Body of pancreas (tissue), 4 donors: Measurements from ENCODE around the gene ODAD3. TPM values are rescaled to one million over a fixed set of nuclear protein-coding genes. Genes with fewer than 3 reads are reported as not detected.

Source experiments
- ATAC-seq: fragments of 150-250 bp; one replicate; pipeline ENCODE4 v1.9.1; 2016
- DNase-seq, 4 donors: peaks; one replicate each; pipeline ENCODE4 v3.0.0-alpha.2; 2019
- H3K27ac ChIP-seq, 4 donors: fragments of 200-600 bp; sonication (generic); 1 replicate in 3 of 4; 2 replicates in 1 of 4; pipeline versions ENCODE4 v1.5.1 to v1.6.1; 2016 to 2019; ENCODE audit warnings: mild to moderate bottlenecking in 1 of 4, mixed read lengths in 1 of 4, moderate library complexity in 1 of 4
- H3K27me3 ChIP-seq, 2 donors: fragments of 200-600 bp; sonication (generic); one replicate each; pipeline ENCODE4 v1.6.0; 2016; ENCODE audit warnings: mild to moderate bottlenecking in 1 of 2
- H3K36me3 ChIP-seq, 2 donors: fragments of 200-600 bp; sonication (generic); replicated peaks in 1 of 2; 2 replicates each; pipeline ENCODE4 v1.5.1; 2016; ENCODE audit warnings: low read depth in 2 of 2; ENCODE audit not compliant: insufficient read depth in 1 of 2
- H3K4me1 ChIP-seq: fragments of 200-600 bp; sonication (generic); one replicate; pipeline ENCODE4 v1.6.0; 2016
- H3K4me3 ChIP-seq, 2 donors: fragments of 200-600 bp; sonication (generic); 1 replicate in 1 of 2; 2 replicates in 1 of 2; pipeline ENCODE4 v1.5.1; 2016 to 2019
- H3K9me3 ChIP-seq, 3 donors: fragments of 200-600 bp; sonication (generic); 1 replicate in 2 of 3; 2 replicates in 1 of 3; pipeline ENCODE4 v1.5.1; 2016
- POLR2A ChIP-seq, 3 donors: fragments of 450-650 bp; IDR thresholded peaks; one replicate each; pipeline ENCODE4 v1.6.1; 2016; ENCODE audit warnings: antibody characterized with exemption in 3 of 3, mild to moderate bottlenecking in 2 of 3
- WGBS, 2 donors: methylation state at CpG; one replicate each; pipeline ENCODE4 v1.1.5; 2017; 5-methylcytosine and 5-hydroxymethylcytosine counted together
- intact Hi-C: fragments of 100-400 bp; cut with DNase I; formaldehyde crosslinking; loops from one replicate; pipeline ENCODE4 v1.15.1; 2023
- total RNA-seq, 2 donors: library from RNA; depleted of rRNA; stranded (reverse); fragments of >200 nt; gene quantifications; one replicate each; pipeline ENCODE4 v1.1.0, GENCODE V29; 2016
- TF ChIP-seq, protein P1 (sequence below), 7 experiments: fragments of 450-650 bp in 4 of 7; fragments of 200-600 bp in 3 of 7; sonication (generic) in 3 of 7; IDR thresholded peaks; one replicate each; pipeline ENCODE4 v1.5.1; 2016 to 2019; ENCODE audit warnings: antibody characterized with exemption in 7 of 7

The ODAD3 gene
- total RNA-seq, 2 donors from 2014 or later = 0.26 TPM; not detected in 1

GRCh38 chr19:11423791-11424181 lies 11.1 kb downstream of the ODAD3 start:
- Histone ChIP-seq H3K27ac (no peak overlapping the region), H3K4me3 (no peak overlapping the region), H3K9me3 (no peaks in the 10 kb centered on the region), H3K4me1 (peaks cover 44% of the 10 kb centered on the region), H3K36me3 (no peaks in the 10 kb centered on the region), H3K27me3 (no peaks in the 10 kb centered on the region)
- intact Hi-C loops = no loop called here
- DNase-seq (peak in 1 of 4 donors; percentile 45), ATAC-seq (no peak)
- TF ChIP-seq, protein P1, sequence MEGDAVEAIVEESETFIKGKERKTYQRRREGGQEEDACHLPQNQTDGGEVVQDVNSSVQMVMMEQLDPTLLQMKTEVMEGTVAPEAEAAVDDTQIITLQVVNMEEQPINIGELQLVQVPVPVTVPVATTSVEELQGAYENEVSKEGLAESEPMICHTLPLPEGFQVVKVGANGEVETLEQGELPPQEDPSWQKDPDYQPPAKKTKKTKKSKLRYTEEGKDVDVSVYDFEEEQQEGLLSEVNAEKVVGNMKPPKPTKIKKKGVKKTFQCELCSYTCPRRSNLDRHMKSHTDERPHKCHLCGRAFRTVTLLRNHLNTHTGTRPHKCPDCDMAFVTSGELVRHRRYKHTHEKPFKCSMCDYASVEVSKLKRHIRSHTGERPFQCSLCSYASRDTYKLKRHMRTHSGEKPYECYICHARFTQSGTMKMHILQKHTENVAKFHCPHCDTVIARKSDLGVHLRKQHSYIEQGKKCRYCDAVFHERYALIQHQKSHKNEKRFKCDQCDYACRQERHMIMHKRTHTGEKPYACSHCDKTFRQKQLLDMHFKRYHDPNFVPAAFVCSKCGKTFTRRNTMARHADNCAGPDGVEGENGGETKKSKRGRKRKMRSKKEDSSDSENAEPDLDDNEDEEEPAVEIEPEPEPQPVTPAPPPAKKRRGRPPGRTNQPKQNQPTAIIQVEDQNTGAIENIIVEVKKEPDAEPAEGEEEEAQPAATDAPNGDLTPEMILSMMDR (IDR thresholded peaks at IDR 0.05) = no peak
- TF ChIP-seq POLR2A (IDR thresholded peaks at IDR 0.05) = no peak
- 10 to 11% methylated on average over 9 to 21 of the region's 22 CpGs for WGBS, 2 donors

- H3K27ac ChIP-seq = no peak overlapping the region
- intact Hi-C loops = no loop called here
- no peaks in the 10 kb centered on the region for H3K27me3 ChIP-seq
- 59 to 70% methylated on average over 19 to 25 of the region's 27 CpGs for WGBS, 2 donors
- DNase-seq = no peak
- no peak for TF ChIP-seq POLR2A (IDR thresholded peaks at IDR 0.05)
- TF ChIP-seq, protein P1 (IDR thresholded peaks at IDR 0.05) = no peak
- no peaks in the 10 kb centered on the region for H3K36me3 ChIP-seq
- ATAC-seq = no peak
- H3K4me3 ChIP-seq = no peak overlapping the region
- H3K9me3 ChIP-seq = no peaks in the 10 kb centered on the region
- H3K4me1 ChIP-seq = peaks cover 44% of the 10 kb centered on the region
These were observed 11.6 kb downstream of the ODAD3 start for GRCh38 chr19:11423164-11423790.

DNA sequence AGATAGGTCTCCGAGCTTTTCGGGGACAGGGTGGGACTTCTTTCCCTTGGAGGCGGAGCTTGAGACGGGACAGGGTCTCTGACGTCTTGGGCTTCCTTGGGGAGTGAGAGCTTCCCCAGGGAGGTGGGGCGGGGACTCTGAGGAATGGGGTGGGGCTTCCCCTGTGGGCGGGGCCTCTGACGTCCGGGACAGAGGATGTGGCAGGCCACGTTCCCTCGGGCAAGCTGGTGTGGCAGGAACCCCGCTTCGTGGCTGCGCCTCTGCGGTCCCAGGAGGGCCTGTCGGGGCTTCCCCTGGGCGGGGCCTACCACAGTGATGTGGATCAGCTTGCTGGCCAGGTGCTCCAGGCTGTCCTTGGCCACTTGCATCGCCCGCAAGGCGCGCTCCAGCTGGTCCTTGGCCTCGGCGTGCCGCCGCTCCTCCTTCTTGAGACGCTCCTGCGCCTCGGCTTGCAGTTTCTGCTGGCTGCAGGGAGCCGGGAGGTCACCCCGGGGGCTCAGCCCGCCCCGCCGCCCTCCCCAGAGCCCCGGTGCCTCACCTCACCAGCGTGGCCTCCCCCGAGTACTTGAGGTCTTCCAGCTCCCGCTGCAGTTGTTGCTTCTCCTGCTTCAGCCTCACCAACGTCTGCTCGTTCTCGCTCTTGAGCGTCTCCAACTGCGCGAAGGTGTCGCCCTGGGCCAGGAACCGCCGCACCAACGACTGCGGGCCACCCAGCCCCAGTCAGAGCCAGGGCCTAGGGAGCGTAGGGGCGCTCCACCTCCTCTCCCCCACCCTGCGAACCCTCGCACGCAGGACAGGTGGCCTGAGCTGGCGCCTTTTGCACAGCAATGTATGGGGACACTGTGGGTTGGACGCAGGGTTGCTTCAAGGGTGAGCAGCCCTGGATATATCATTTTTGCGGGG lies 12.5 kb downstream of the ODAD3 start:
- H3K36me3 ChIP-seq = no peaks in the 10 kb centered on the region
- peak overlapping the region in 2 of 4 donors; percentile 46 to 50 for H3K27ac ChIP-seq
- WGBS, 2 donors = 19 to 50% methylated on average over 1 to 52 of the region's 56 CpGs
- no peaks in the 10 kb centered on the region for H3K9me3 ChIP-seq
- DNase-seq (peak; percentile 78 to 86 (median 82)), ATAC-seq (peak; percentile 49)
- H3K4me3 ChIP-seq = no peak overlapping the region
- H3K4me1 ChIP-seq = peaks cover 44% of the 10 kb centered on the region
- intact Hi-C loops = no loop called here
- no peaks in the 10 kb centered on the region for H3K27me3 ChIP-seq
- TF ChIP-seq, protein P1 (IDR thresholded peaks at IDR 0.05) = no peak
- peak in 2 of 3 donors; percentile 19 to 43 for TF ChIP-seq POLR2A (IDR thresholded peaks at IDR 0.05)

DNA sequence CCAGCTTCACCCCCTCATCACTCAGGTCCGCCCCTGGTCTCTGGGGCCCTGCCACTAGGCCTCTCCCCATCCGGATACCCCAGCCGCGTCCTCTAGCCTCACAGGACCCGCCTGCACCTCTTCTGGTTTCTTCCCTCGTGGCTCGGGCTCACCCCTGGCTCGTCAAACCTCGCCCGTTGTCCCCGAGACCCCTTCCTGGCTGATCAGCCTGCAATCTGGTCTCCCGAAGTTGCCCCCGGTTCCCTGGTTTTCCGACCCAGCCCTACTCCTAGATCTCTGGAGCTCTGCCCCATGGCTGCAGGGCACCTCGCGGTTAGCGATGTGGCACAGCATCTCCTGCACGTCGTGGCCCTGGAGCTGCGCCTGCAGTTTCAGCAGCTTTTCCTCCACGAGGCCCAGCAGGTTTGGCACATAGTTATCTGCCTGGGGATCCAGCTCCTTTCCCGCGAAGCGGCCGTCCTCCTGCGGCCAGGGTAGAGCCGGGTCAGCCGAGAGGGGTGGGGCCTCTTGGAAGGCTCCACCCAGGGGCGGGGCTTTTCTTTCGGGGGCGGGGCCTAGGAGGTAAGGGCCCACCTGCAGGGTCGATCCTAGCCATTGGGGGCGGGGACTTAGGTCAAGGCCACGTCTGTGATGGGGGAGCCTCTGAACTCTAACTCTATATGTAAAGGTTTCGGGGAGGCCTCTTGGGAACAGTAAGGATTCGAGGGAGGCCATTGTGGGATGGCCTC lies 13.4 kb downstream of the ODAD3 start:
- DNase-seq (peak; percentile 22 to 50 (median 38)), ATAC-seq (peak; percentile 8)
- no peaks in the 10 kb centered on the region for H3K27me3 ChIP-seq
- no peak overlapping the region for H3K4me3 ChIP-seq
- H3K9me3 ChIP-seq = no peaks in the 10 kb centered on the region
- no peaks in the 10 kb centered on the region for H3K36me3 ChIP-seq
- peaks cover 44% of the 10 kb centered on the region for H3K4me1 ChIP-seq
- whole genome bisulfite sequencing, 2 donors = 29 to 65% methylated on average over 21 to 34 of the region's 36 CpGs
- peak overlapping the region in 2 of 4 donors; percentile 46 to 50 for H3K27ac ChIP-seq
- no peak for TF ChIP-seq POLR2A (IDR thresholded peaks at IDR 0.05)
- TF ChIP-seq, protein P1 (IDR thresholded peaks at IDR 0.05) = no peak
- intact Hi-C loops = no loop called here
